Muscle of leg (tissue), 11 donors: ENCODE results near the gene TNC. TPM values are rescaled to one million over a fixed set of nuclear protein-coding genes. Genes with fewer than 3 reads are reported as not detected.
A peak's percentile ranks its signal among the peaks of the same experiment; 100 is the strongest.

ENCODE experiments used
- DNase-seq: peaks from one replicate; pipeline ENCODE4 v3.0.0; 2013
- H3K27ac ChIP-seq: one replicate; pipeline ENCODE4 v1.5.1; 2013; ENCODE audit warnings: mild to moderate bottlenecking, low read length, control low read depth
- H3K27me3 ChIP-seq: one replicate; pipeline ENCODE4 v1.6.1; 2013; ENCODE audit warnings: low read length; ENCODE audit not compliant: control insufficient read depth, insufficient read depth
- H3K36me3 ChIP-seq: one replicate; pipeline ENCODE4 v1.6.1; 2013; ENCODE audit warnings: low read length; ENCODE audit not compliant: control insufficient read depth, insufficient read depth
- H3K4me1 ChIP-seq: one replicate; pipeline ENCODE4 v1.6.1; 2013; ENCODE audit warnings: low read length; ENCODE audit not compliant: control insufficient read depth, insufficient read depth
- H3K4me3 ChIP-seq: one replicate; pipeline ENCODE4 v1.5.1; 2013; ENCODE audit warnings: low read length, control low read depth
- H3K9me3 ChIP-seq: replicated peaks from 2 replicates; pipeline ENCODE4 v1.6.1; 2013; ENCODE audit warnings: low read depth, low read length; ENCODE audit not compliant: control insufficient read depth
- WGBS: methylation state at CpG from one replicate; pipeline ENCODE4 v1.1.5; 2013; ENCODE audit warnings: missing lambda C conversion rate; ENCODE audit not compliant: insufficient coverage; 5-methylcytosine and 5-hydroxymethylcytosine counted together
- polyA plus RNA-seq, 8 donors: library from polyadenylated mRNA; unstranded; fragments of 120-200 nt; gene quantifications; one replicate each; pipeline versions ENCODE4 v1.2.1 to v1.2.3, GENCODE V29; 2013; ENCODE audit warnings: inconsistent platforms in 1 of 8, low replicate concordance in 1 of 8; ENCODE audit not compliant: insufficient read length in 8 of 8, insufficient read depth in 1 of 8
- total RNA-seq: library from RNA; stranded (reverse); fragments of 120-200 nt; gene quantifications from one replicate; pipeline ENCODE4 v1.2.4, GENCODE V29; 2013

The TNC gene
- total and polyA plus RNA-seq, 9 donors, result 28.4 to 129 (median 47.0) TPM

GRCh38 chr9:115063058-115063845, 54.7 kb downstream of the TNC start:
- 55% methylated on average over 3 of the region's 5 CpGs for WGBS
- H3K36me3 ChIP-seq, result peaks cover 10% of the 10 kb centered on the region
- no peak overlapping the region for H3K27ac ChIP-seq
- no peaks in the 10 kb centered on the region for H3K9me3 ChIP-seq
- peaks cover 2% of the 10 kb centered on the region for H3K4me1 ChIP-seq
- peak; percentile 58 for DNase-seq
- no peak overlapping the region for H3K4me3 ChIP-seq
- peaks cover 2% of the 10 kb centered on the region for H3K27me3 ChIP-seq

- no peak overlapping the region for H3K4me3 ChIP-seq
- no peaks in the 10 kb centered on the region for H3K9me3 ChIP-seq
- H3K27me3 ChIP-seq, result peaks cover 2% of the 10 kb centered on the region
- peaks cover 7% of the 10 kb centered on the region for H3K36me3 ChIP-seq
- 57% methylated on average over 1 of the region's 6 CpGs for WGBS
- no peak overlapping the region for H3K27ac ChIP-seq
- no peak for DNase-seq
- no peaks in the 10 kb centered on the region for H3K4me1 ChIP-seq
Measured at GRCh38 chr9:115058684-115059315, 59.2 kb downstream of the TNC start.

GRCh38 chr9:115058175-115058574, 59.8 kb downstream of the TNC start:
- H3K4me1 ChIP-seq, result no peaks in the 10 kb centered on the region
- no peak for DNase-seq
- no peaks in the 10 kb centered on the region for H3K9me3 ChIP-seq
- peaks cover 2% of the 10 kb centered on the region for H3K27me3 ChIP-seq
- H3K4me3 ChIP-seq, result no peak overlapping the region
- peaks cover 6% of the 10 kb centered on the region for H3K36me3 ChIP-seq
- no peak overlapping the region for H3K27ac ChIP-seq
- 45% methylated on average over 2 of the region's 2 CpGs for WGBS

GRCh38 chr9:115057559-115057958, 60.4 kb downstream of the TNC start:
- no peak overlapping the region for H3K27ac ChIP-seq
- H3K4me1 ChIP-seq, result no peaks in the 10 kb centered on the region
- H3K36me3 ChIP-seq, result no peaks in the 10 kb centered on the region
- no peaks in the 10 kb centered on the region for H3K27me3 ChIP-seq
- no peak overlapping the region for H3K4me3 ChIP-seq
- no peak for DNase-seq
- H3K9me3 ChIP-seq, result no peaks in the 10 kb centered on the region

GRCh38 chr9:115050002-115050490, 67.9 kb downstream of the TNC start:
- H3K4me3 ChIP-seq, result no peak overlapping the region
- H3K9me3 ChIP-seq, result no peaks in the 10 kb centered on the region
- WGBS, result no CpG with 5 or more reads among the region's 5 CpGs
- H3K27ac ChIP-seq, result no peak overlapping the region
- H3K4me1 ChIP-seq, result no peaks in the 10 kb centered on the region
- H3K27me3 ChIP-seq, result no peaks in the 10 kb centered on the region
- DNase-seq, result no peak
- no peaks in the 10 kb centered on the region for H3K36me3 ChIP-seq

GRCh38 chr9:115046824-115047223, 71.1 kb downstream of the TNC start:
- H3K9me3 ChIP-seq, result no peaks in the 10 kb centered on the region
- no peaks in the 10 kb centered on the region for H3K27me3 ChIP-seq
- no peaks in the 10 kb centered on the region for H3K36me3 ChIP-seq
- no peak overlapping the region for H3K4me3 ChIP-seq
- no CpG with 5 or more reads among the region's 1 CpG for WGBS
- DNase-seq, result no peak
- no peak overlapping the region for H3K27ac ChIP-seq
- H3K4me1 ChIP-seq, result no peaks in the 10 kb centered on the region

- Histone ChIP-seq H3K36me3 (no peaks in the 10 kb centered on the region), H3K27me3 (no peaks in the 10 kb centered on the region), H3K4me1 (no peaks in the 10 kb centered on the region), H3K27ac (no peak overlapping the region), H3K9me3 (no peaks in the 10 kb centered on the region), H3K4me3 (no peak overlapping the region)
- DNase-seq, result no peak
- 100% methylated on average over 3 of the region's 6 CpGs for WGBS
Measured at GRCh38 chr9:115046199-115046598, 71.8 kb downstream of the TNC start.

- H3K36me3 ChIP-seq, result peaks cover 2% of the 10 kb centered on the region
- no peaks in the 10 kb centered on the region for H3K9me3 ChIP-seq
- no CpG with 5 or more reads among the region's 3 CpGs for WGBS
- H3K27ac ChIP-seq, result no peak overlapping the region
- no peaks in the 10 kb centered on the region for H3K4me1 ChIP-seq
- H3K4me3 ChIP-seq, result no peak overlapping the region
- DNase-seq, result no peak
- no peaks in the 10 kb centered on the region for H3K27me3 ChIP-seq
Measured at GRCh38 chr9:115043632-115044031, 74.3 kb downstream of the TNC start.

GRCh38 chr9:115042781-115043509, 75.0 kb downstream of the TNC start:
- Histone ChIP-seq H3K27ac (no peak overlapping the region), H3K36me3 (peaks cover 5% of the 10 kb centered on the region), H3K4me3 (no peak overlapping the region), H3K4me1 (peaks cover 2% of the 10 kb centered on the region), H3K9me3 (no peaks in the 10 kb centered on the region), H3K27me3 (no peaks in the 10 kb centered on the region)
- 50% methylated on average over 3 of the region's 3 CpGs for WGBS
- peak; percentile 61 for DNase-seq

GRCh38 chr9:115039516-115040120, 78.3 kb downstream of the TNC start:
- Histone ChIP-seq H3K27me3 (no peaks in the 10 kb centered on the region), H3K27ac (no peak overlapping the region), H3K4me3 (no peak overlapping the region), H3K9me3 (no peaks in the 10 kb centered on the region), H3K4me1 (peaks cover 13% of the 10 kb centered on the region), H3K36me3 (peaks cover 5% of the 10 kb centered on the region)
- WGBS, result 83% methylated on average over 3 of the region's 4 CpGs
- DNase-seq, result no peak
